Esophagus squamous epithelium (tissue), 5 donors: Measurements from ENCODE around the gene C2orf92. TPM values are rescaled to one million over a fixed set of nuclear protein-coding genes. Genes with fewer than 3 reads are reported as not detected.
"Not testable (repeated sequence)": the region's sequence is repeated elsewhere in the genome, so short reads cannot be mapped to it uniquely, and the experiment has no call there.

Experiments used
- DNase-seq: peaks from one replicate; lab custom pipeline; 2025; lab: John Stamatoyannopoulos, UW
- H3K27ac ChIP-seq, 4 donors: fragments of 200-600 bp; sonication (generic); one replicate each; pipeline ENCODE4 v1.5.1; 2016 to 2019; ENCODE audit warnings: mild to moderate bottlenecking in 1 of 4
- H3K27me3 ChIP-seq, 4 donors: fragments of 200-600 bp; sonication (generic); 1 replicate in 3 of 4; 2 replicates in 1 of 4; pipeline versions ENCODE4 v1.5.1 to v1.6.0; 2017 to 2021; ENCODE audit warnings: antibody characterized with exemption in 1 of 4
- H3K36me3 ChIP-seq, 3 donors: fragments of 200-600 bp; sonication (generic); one replicate each; pipeline ENCODE4 v1.5.1; 2016 to 2019
- H3K4me1 ChIP-seq, 3 donors: fragments of 200-600 bp; sonication (generic); one replicate each; pipeline ENCODE4 v1.5.1; 2017 to 2019
- H3K4me3 ChIP-seq, 4 donors: fragments of 200-600 bp; sonication (generic); 1 replicate in 3 of 4; 2 replicates in 1 of 4; pipeline ENCODE4 v1.5.1; 2016 to 2019; ENCODE audit warnings: mild to moderate bottlenecking in 2 of 4, moderate library complexity in 1 of 4
- H3K9me3 ChIP-seq, 3 donors: fragments of 200-600 bp; sonication (generic); one replicate each; pipeline ENCODE4 v1.5.1; 2016 to 2019
- POLR2A ChIP-seq, 4 donors: fragments of 450-650 bp; IDR thresholded peaks; one replicate each; pipeline ENCODE4 v1.6.1; 2017; ENCODE audit warnings: antibody characterized with exemption in 4 of 4, mild to moderate bottlenecking in 4 of 4, moderate library complexity in 3 of 4
- WGBS, 2 donors: methylation state at CpG; one replicate each; pipeline ENCODE4 v1.1.5; 2018; 5-methylcytosine and 5-hydroxymethylcytosine counted together
- intact Hi-C: fragments of 100-400 bp; cut with DNase I; formaldehyde crosslinking; loops from one replicate; pipeline ENCODE4 v1.15.0; 2022
- total RNA-seq, 4 donors: library from RNA; depleted of rRNA; stranded (reverse); fragments of >200 nt; gene quantifications; one replicate each; pipeline ENCODE4 v1.1.0, GENCODE V29; 2016
- TF ChIP-seq, protein P1 (sequence below), 6 experiments: fragments of 450-650 bp in 4 of 6; fragments of 200-600 bp in 2 of 6; sonication (generic) in 2 of 6; IDR thresholded peaks; one replicate each; pipeline ENCODE4 v1.5.1; 2016 to 2019; ENCODE audit warnings: antibody characterized with exemption in 6 of 6, mild to moderate bottlenecking in 4 of 6, moderate library complexity in 4 of 6
- donor health status: DM: yes; HTN: yes; CAD: no.

Gene C2orf92
- total RNA-seq, 4 donors from 2014 or later = 2.5 to 12.8 (median 2.5) TPM; not detected in 1

DNA sequence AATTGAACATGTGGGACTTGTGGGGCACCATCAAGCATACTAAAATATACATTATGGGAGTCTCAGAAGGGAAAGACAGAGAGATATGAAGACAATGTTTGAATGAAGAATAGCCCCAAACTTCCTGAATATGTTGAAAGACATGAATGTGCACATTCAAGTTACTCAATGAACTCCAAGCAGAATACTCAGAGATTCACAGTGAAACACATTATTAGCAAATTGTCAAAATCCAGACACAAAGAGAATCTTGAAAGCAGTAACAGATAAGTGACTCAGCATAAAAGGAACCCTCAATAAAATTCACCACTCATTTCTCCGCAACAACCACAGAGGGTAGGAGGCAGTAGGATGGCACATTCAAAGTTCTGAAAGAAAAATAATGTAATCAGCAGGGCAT is 8.8 kb downstream of the C2orf92 start:
- 84 to 100% methylated on average over 1 of the region's 1 CpG for WGBS, 2 donors
- DNase-seq = no peak
- TF ChIP-seq, protein P1, sequence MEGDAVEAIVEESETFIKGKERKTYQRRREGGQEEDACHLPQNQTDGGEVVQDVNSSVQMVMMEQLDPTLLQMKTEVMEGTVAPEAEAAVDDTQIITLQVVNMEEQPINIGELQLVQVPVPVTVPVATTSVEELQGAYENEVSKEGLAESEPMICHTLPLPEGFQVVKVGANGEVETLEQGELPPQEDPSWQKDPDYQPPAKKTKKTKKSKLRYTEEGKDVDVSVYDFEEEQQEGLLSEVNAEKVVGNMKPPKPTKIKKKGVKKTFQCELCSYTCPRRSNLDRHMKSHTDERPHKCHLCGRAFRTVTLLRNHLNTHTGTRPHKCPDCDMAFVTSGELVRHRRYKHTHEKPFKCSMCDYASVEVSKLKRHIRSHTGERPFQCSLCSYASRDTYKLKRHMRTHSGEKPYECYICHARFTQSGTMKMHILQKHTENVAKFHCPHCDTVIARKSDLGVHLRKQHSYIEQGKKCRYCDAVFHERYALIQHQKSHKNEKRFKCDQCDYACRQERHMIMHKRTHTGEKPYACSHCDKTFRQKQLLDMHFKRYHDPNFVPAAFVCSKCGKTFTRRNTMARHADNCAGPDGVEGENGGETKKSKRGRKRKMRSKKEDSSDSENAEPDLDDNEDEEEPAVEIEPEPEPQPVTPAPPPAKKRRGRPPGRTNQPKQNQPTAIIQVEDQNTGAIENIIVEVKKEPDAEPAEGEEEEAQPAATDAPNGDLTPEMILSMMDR (IDR thresholded peaks at IDR 0.05) = no peak
- no peak for TF ChIP-seq POLR2A (IDR thresholded peaks at IDR 0.05)
- Histone ChIP-seq H3K27ac (no peak overlapping the region), H3K4me3 (no peak overlapping the region), H3K36me3 (no peaks in the 10 kb centered on the region), H3K9me3 (no peaks in the 10 kb centered on the region), H3K4me1 (no peaks in the 10 kb centered on the region), H3K27me3 (no peaks in the 10 kb centered on the region)
- intact Hi-C loops = no loop called here

DNA sequence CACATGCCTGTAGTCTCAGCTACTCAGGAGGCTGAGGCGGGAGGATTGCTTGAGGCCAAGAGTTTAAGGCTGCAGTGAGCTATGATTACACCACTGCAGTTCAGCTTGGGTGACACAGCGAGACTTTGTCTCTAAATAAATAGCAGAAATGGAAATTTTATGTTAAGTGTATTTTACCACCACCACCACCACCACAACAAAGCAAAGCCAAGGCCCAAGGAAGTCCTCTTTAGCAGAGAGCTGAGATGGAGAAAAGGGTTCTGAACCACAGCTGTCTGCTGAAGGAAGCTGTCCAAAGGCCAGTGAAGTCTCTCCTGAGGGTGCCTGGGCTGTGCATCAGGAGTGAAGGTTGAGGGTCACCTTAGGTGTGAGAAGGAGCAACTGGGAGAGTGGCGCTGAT is 17.7 kb downstream of the C2orf92 start:
- H3K27me3 ChIP-seq, H3K9me3 ChIP-seq, H3K36me3 ChIP-seq, intact Hi-C loops, H3K27ac ChIP-seq, H3K4me3 ChIP-seq, H3K4me1 ChIP-seq, DNase-seq: not testable (repeated sequence)
- WGBS, 2 donors = 78 to 83% methylated on average over 2 of the region's 3 CpGs

DNA sequence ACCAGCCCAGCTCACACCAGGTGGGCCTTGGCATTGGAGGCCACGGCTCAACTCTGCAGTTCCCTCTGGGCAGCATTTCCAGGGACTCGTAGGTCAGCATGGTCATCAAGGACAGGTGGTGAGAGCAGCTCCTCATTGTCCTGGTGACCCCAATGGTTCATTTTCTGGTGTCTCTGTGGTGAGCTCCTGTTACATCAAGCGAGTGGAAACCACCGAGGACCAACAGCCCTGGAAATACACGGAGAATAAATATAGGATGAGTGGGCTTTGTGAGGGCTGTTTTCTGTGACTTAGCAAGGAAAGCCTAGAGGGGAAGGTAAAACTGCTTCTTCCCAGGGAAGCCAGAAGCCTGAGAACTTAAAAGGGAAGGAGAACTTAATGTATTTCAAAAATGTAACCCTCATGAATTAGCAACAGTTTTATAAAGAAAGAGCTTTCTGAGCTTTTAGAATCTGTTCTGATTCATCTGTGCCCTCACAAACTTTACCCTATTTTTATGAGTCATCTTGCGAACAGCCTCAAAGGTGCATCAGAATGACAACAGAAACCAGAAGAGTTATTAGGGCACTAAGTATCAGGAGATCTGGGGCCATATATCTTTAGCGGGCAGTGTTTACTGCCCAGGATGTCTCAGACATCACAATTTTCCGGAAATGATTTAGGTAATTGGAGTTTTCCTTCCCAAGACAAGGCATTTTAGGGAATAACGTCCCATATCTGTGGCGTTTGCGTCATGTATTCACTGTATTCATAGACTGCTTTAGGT is 18.7 kb downstream of the C2orf92 start:
- Histone ChIP-seq H3K4me3 (no peak overlapping the region), H3K36me3 (no peaks in the 10 kb centered on the region), H3K27me3 (no peaks in the 10 kb centered on the region), H3K4me1 (no peaks in the 10 kb centered on the region), H3K27ac (no peak overlapping the region), H3K9me3 (no peaks in the 10 kb centered on the region)
- WGBS, 2 donors = 68 to 82% methylated on average over 8 to 9 of the region's 11 CpGs
- TF ChIP-seq POLR2A (IDR thresholded peaks at IDR 0.05) = no peak
- TF ChIP-seq, protein P1 (IDR thresholded peaks at IDR 0.05) = no peak
- intact Hi-C loops = no loop called here
- DNase-seq = no peak

DNA sequence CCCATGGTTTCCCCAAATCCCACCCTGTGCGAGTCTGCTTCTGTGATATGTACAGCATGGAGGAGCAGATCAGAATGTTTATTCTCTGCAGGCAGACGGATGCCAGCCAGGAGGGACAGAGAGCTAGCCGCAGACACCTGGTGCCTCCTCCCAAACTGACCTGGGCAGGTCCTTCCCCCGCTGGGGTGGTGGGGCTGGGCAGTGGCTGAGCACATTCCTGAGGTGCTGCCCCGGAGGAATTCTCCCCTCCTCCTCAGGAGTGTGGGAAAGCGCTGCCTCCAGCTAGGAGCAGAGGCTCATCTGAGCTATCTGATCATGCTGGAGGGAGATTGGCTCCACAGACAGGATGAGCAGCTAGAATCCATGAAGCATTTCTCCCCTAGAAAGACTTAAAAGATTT is 21.7 kb downstream of the C2orf92 start:
- Histone ChIP-seq H3K4me1 (no peaks in the 10 kb centered on the region), H3K27ac (no peak overlapping the region), H3K4me3 (no peak overlapping the region), H3K36me3 (no peaks in the 10 kb centered on the region), H3K27me3 (no peaks in the 10 kb centered on the region), H3K9me3 (no peaks in the 10 kb centered on the region)
- intact Hi-C loops = loop anchor here (10.0 kb wide), 1 partner anchor 96 kb away; no protein-coding TSS in a partner anchor
- WGBS, 2 donors = 90 to 100% methylated on average over 1 to 2 of the region's 6 CpGs
- TF ChIP-seq POLR2A (IDR thresholded peaks at IDR 0.05) = no peak
- TF ChIP-seq, protein P1 (IDR thresholded peaks at IDR 0.05) = no peak
- DNase-seq = no peak

DNA sequence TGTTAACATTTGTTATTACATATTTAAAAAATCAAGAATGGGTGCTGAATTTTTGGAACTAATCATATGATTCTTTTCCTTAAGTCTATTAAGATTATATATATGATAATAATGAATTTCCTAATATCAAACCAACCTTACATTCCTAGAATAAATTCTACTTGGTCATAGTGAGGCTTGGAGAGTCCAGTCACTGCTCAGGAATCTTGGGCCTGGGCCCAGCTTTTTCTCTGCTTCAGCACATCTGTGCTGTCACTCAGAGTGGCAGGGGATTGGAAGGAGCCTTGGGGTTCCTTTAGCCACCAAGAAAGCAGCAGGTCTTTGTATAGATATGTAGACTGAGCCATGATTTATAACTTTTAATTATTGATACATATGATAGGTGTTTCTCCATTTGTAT is 24.0 kb downstream of the C2orf92 start:
- no peaks in the 10 kb centered on the region for H3K36me3 ChIP-seq
- H3K27ac ChIP-seq = no peak overlapping the region
- peaks cover 0 to 5% (median 0%) of the 10 kb centered on the region in 3 donors for H3K4me1 ChIP-seq
- no peak for TF ChIP-seq POLR2A (IDR thresholded peaks at IDR 0.05)
- TF ChIP-seq, protein P1 (IDR thresholded peaks at IDR 0.05) = no peak
- no peak for DNase-seq
- H3K9me3 ChIP-seq = no peaks in the 10 kb centered on the region
- H3K27me3 ChIP-seq = no peaks in the 10 kb centered on the region
- intact Hi-C loops = loop anchor here (10.0 kb wide), 1 partner anchor 99 kb away; no protein-coding TSS in a partner anchor
- H3K4me3 ChIP-seq = no peak overlapping the region
